GM12878 (cell line): Measurements from ENCODE around the gene CD3D. TPM values are rescaled to one million over a fixed set of nuclear protein-coding genes. Genes with fewer than 3 reads are reported as not detected.

Experiments used
- ATAC-seq: fragments of 200-7000 bp; cut with Tn5 transposase; 3 replicates; pipeline ENCODE4 v1.9.1; 2020; ENCODE audit warnings: mild to moderate bottlenecking, moderate library complexity
- BruUV-seq: library from RNA; stranded (reverse); fragments of 400-500 nt; replicated peaks from 2 replicates; lab custom pipeline; 2021; lab: Mats Ljungman, UMichigan
- CTCF ChIA-PET: fragments of 300-600 bp; sonication (Branson Sonifier 250); formaldehyde crosslinking; extraction: SDS; loops from one replicate; lab custom pipeline; 2021; ENCODE audit warnings: inconsistent platforms; lab: Yijun Ruan, JAX
- POLR2A ChIA-PET: fragments of 350-600 bp; formaldehyde crosslinking; extraction: SDS; loops from one replicate; lab custom pipeline; 2021; ENCODE audit warnings: inconsistent platforms; lab: Charles Lee
- RAD21 ChIA-PET: fragments of 300-600 bp; sonication (Branson Sonifier 250); formaldehyde crosslinking; loops from one replicate; lab custom pipeline; 2023; ENCODE audit warnings: antibody characterized with exemption; ENCODE audit not compliant: unreplicated experiment; lab: Charles Lee
- SMC1A ChIA-PET: fragments of 300-600 bp; sonication (Branson Sonifier 250); formaldehyde crosslinking; loops from one replicate; lab custom pipeline; 2023; ENCODE audit not compliant: unreplicated experiment, uncharacterized antibody; lab: Charles Lee
- DNase-seq: peaks from one replicate; pipeline ENCODE4 v3.0.0-alpha.2; 2011; ENCODE audit warnings: low read depth, low spot score
- FAIRE-seq: peaks from 3 replicates; lab custom pipeline; 2011; peaks lifted over from hg19 to GRCh38; lab: Jason Lieb, UNC
- H2AFZ ChIP-seq: 2 replicates; pipeline ENCODE4 v1.6.0; 2011; ENCODE audit warnings: low read depth, low read length, control low read depth; ENCODE audit not compliant: control insufficient read depth
- H3K27ac ChIP-seq: 2 replicates; pipeline ENCODE4 v1.5.1; 2011; ENCODE audit warnings: control low read depth; ENCODE audit not compliant: control insufficient read depth, insufficient read depth
- H3K27me3 ChIP-seq, 2 experiments: replicated peaks in 1 of 2; 2 replicates each; pipeline versions ENCODE4 v1.6.0 to v1.6.1; 2011; ENCODE audit warnings: low read length in 1 of 2; ENCODE audit not compliant: control insufficient read depth in 2 of 2, insufficient read depth in 2 of 2
- H3K36me3 ChIP-seq, 2 experiments: 2 replicates each; pipeline ENCODE4 v1.5.1; 2011; ENCODE audit warnings: low read length in 1 of 2; ENCODE audit not compliant: control insufficient read depth in 2 of 2, insufficient read depth in 2 of 2
- H3K4me1 ChIP-seq: 2 replicates; pipeline ENCODE4 v1.6.1; 2011; ENCODE audit warnings: mild to moderate bottlenecking, low read length, moderate library complexity, mixed read lengths; ENCODE audit not compliant: control insufficient read depth, insufficient read depth
- H3K4me2 ChIP-seq: 2 replicates; pipeline ENCODE4 v1.6.0; 2011; ENCODE audit warnings: control low read depth; ENCODE audit not compliant: control insufficient read depth, insufficient read depth
- H3K4me3 ChIP-seq: fragments of 200-600 bp; sonication (generic); 2 replicates; pipeline ENCODE4 v1.5.1; 2016
- H3K79me2 ChIP-seq: 2 replicates; pipeline ENCODE4 v1.6.0; 2011; ENCODE audit warnings: low read length; ENCODE audit not compliant: control insufficient read depth, insufficient read depth
- H3K9ac ChIP-seq: 2 replicates; pipeline ENCODE4 v1.8.0; 2011; ENCODE audit warnings: low read length, control low read depth, mixed read lengths; ENCODE audit not compliant: control insufficient read depth, insufficient read depth
- H3K9me3 ChIP-seq: replicated peaks from 3 replicates; pipeline ENCODE4 v1.5.1; 2011; ENCODE audit warnings: mild to moderate bottlenecking, low read length; ENCODE audit not compliant: control insufficient read depth, insufficient read depth
- H4K20me1 ChIP-seq: 2 replicates; pipeline ENCODE4 v1.6.0; 2011; ENCODE audit not compliant: control insufficient read depth, insufficient read depth
- BCL11A ChIP-seq: IDR thresholded peaks from 2 replicates; pipeline ENCODE4 v1.6.1; 2011; ENCODE audit warnings: low read depth, low read length
- EED ChIP-seq: sonication (generic); IDR thresholded peaks from 2 replicates; pipeline ENCODE4 v1.6.1; 2016; ENCODE audit warnings: antibody characterized with exemption, low read depth
- GABPA ChIP-seq: IDR thresholded peaks from 2 replicates; pipeline ENCODE4 v1.6.1; 2014; ENCODE audit warnings: antibody characterized with exemption, low read depth, mild to moderate bottlenecking, inconsistent platforms
- HDGF ChIP-seq: fragments of 450-650 bp; IDR thresholded peaks from 2 replicates; pipeline ENCODE4 v1.6.1; 2016; ENCODE audit warnings: antibody characterized with exemption
- JUNB ChIP-seq: IDR thresholded peaks from 2 replicates; pipeline ENCODE4 v1.6.1; 2016; ENCODE audit warnings: antibody characterized with exemption, mild to moderate bottlenecking
- MYB ChIP-seq: fragments of 150-350 bp; IDR thresholded peaks from 2 replicates; pipeline ENCODE4 v1.6.1; 2014; ENCODE audit warnings: mild to moderate bottlenecking, low read depth, low read length, borderline replicate concordance
- NBN ChIP-seq: fragments of 450-650 bp; IDR thresholded peaks from 2 replicates; pipeline ENCODE4 v1.6.1; 2016
- RAD51 ChIP-seq: fragments of 450-650 bp; IDR thresholded peaks from 2 replicates; pipeline ENCODE4 v1.6.1; 2016; ENCODE audit warnings: moderate library complexity, mild to moderate bottlenecking, inconsistent platforms
- RCOR1 ChIP-seq: conservative IDR thresholded peaks from 2 replicates; pipeline ENCODE4 v1.6.1; 2012; ENCODE audit warnings: low read depth, low read length, improper control_type of control experiment
- RELA ChIP-seq: fragments of 450-650 bp; IDR thresholded peaks from 2 replicates; pipeline ENCODE4 v1.8.0; 2014; ENCODE audit warnings: borderline replicate concordance; ENCODE audit not compliant: partially characterized antibody
- RFX5 ChIP-seq: IDR thresholded peaks from 2 replicates; pipeline ENCODE4 v1.6.1; 2011; ENCODE audit warnings: low read depth, low read length, improper control_type of control experiment
- SUZ12 ChIP-seq: fragments of 200-600 bp; sonication (generic); IDR thresholded peaks from one replicate; pipeline ENCODE4 v1.6.1; 2018; ENCODE audit warnings: antibody characterized with exemption, mild to moderate bottlenecking; ENCODE audit not compliant: unreplicated experiment
- TBL1XR1 ChIP-seq: IDR thresholded peaks from 2 replicates; pipeline ENCODE4 v1.6.1; 2012; ENCODE audit warnings: low read depth, low read length, improper control_type of control experiment
- ZBTB11 ChIP-seq: fragments of 450-650 bp; formaldehyde crosslinking; IDR thresholded peaks from 2 replicates; pipeline ENCODE4 v1.5.0; 2022; ENCODE audit warnings: mild to moderate bottlenecking, missing genetic modification characterization
- WGBS: methylation state at CpG from one replicate; pipeline ENCODE4 v1.1.6; 2016; ENCODE audit warnings: low lambda C conversion rate; ENCODE audit not compliant: insufficient replicate concordance, insufficient coverage; ENCODE audit errors: missing lambda C conversion rate; 5-methylcytosine and 5-hydroxymethylcytosine counted together
- in situ Hi-C: fragments of 300-500 bp; cut with MboI; formaldehyde crosslinking; loops from 9 replicates; pipeline ENCODE4 v1.14.3; 2018; ENCODE audit warnings: mixed read lengths
- intact Hi-C: fragments of 100-400 bp; cut with micrococcal nuclease; formaldehyde crosslinking; loops from one replicate; pipeline ENCODE4 v1.14.2; 2022; ENCODE audit not compliant: unreplicated experiment
- polyA plus RNA-seq, 11 experiments: library from polyadenylated mRNA; depleted of rRNA in 4 of 11; unstranded in 6 of 11; stranded (reverse) in 5 of 11; fragments of >200 nt; fragmentation: Nextera tagmentation in 4 of 11; fragmentation: Illumina TruSeq in 1 of 11; extraction: Ambion mirVana in 4 of 11; extraction: Trizol in 1 of 11; gene quantifications; 1 replicate in 1 of 11; 2 replicates in 10 of 11; pipeline versions ENCODE4 v1.2.1 to v1.2.3, GENCODE V29; 2011 to 2016; ENCODE audit warnings: inconsistent platforms in 2 of 11, missing spikeins in 2 of 11, low read depth in 1 of 11
- total RNA-seq, 4 experiments: library from RNA; depleted of rRNA in 3 of 4; stranded (reverse); fragments of >200 nt in 3 of 4; fragmentation: Illumina TruSeq in 1 of 4; extraction: Trizol in 1 of 4; gene quantifications; 2 replicates each; pipeline versions ENCODE4 v1.2.1 to v1.2.3, GENCODE V29; 2013 to 2021
- TF ChIP-seq, protein P1 (sequence below): IDR thresholded peaks from 2 replicates; pipeline ENCODE4 v1.6.1; 2011; ENCODE audit warnings: low read depth, mild to moderate bottlenecking, low read length, moderate library complexity, borderline replicate concordance; ENCODE audit errors: extremely low read depth

Gene CD3D
- total and polyA plus RNA-seq, 10 of the 15 experiments (the other 5 are each of a cell fraction or from before 2014, with no cell fraction given) = 0.13 to 0.69 (median 0.29) TPM; not detected in 6

DNA sequence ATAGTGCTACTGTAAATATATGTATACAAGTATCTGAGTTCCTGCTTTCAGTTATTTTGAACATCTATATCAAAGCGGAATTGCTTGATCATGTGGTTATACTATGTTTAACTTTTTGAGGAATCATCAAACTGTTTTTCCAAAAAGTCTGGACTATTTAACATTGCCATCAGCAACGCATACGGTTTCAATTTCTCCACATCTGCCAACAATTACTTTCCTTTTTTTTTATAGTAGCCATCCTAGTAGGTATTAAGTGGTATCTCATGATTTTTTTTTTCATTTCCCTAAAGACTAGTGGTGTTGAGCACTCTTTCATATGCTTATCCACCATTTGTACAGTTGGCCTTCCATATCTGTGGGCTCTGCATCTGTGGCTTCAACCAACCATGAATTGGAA is 15.6 kb upstream of the CD3D start:
- DNase-seq = no peak

More for the DNA sequence above, 15.6 kb upstream of the CD3D start:
- ATAC-seq = no peak
- SMC1A ChIA-PET = no interaction called here
- no peak overlapping the region for H3K4me3 ChIP-seq
- no peak for FAIRE-seq
- 97% methylated on average over 3 of the region's 3 CpGs for WGBS
- H3K27me3 ChIP-seq = no peaks in the 10 kb centered on the region
- H3K4me2 ChIP-seq = no peak overlapping the region
- H4K20me1 ChIP-seq = no peaks in the 10 kb centered on the region
- TF ChIP-seq SUZ12 (no peak), GABPA (no peak), JUNB (no peak), MYB (no peak), RCOR1 (no peak), ZBTB11 (CRISPR knock-in tag) (no peak), HDGF (no peak), TBL1XR1 (no peak), EED (no peak), NBN (no peak), RFX5 (no peak), RELA (no peak), BCL11A (no peak), RAD51 (no peak)
- TF ChIP-seq, protein P1, sequence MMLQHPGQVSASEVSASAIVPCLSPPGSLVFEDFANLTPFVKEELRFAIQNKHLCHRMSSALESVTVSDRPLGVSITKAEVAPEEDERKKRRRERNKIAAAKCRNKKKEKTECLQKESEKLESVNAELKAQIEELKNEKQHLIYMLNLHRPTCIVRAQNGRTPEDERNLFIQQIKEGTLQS = no peak
- TF ChIP-seq, all 136 proteins: peak for 0
- Histone ChIP-seq H3K9me3 (no peaks in the 10 kb centered on the region), H3K27ac (no peak overlapping the region), H3K36me3 (no peaks in the 10 kb centered on the region), H3K4me1 (peaks cover 7% of the 10 kb centered on the region; the same call in 1 of the 2 replicates), H3K79me2 (peaks cover 30% of the 10 kb centered on the region), H3K9ac (no peak overlapping the region), H2AFZ (no peak overlapping the region)
- ChIA-PET POLR2A (no interaction called here), CTCF (no interaction called here), RAD21 (no interaction called here)
- intact Hi-C loops = no loop called here
- no TSS peak for BruUV-seq
- in situ Hi-C loops = no loop called here
